Measurements from ENCODE around the gene CHMP2B.

Gene CHMP2B

DNA sequence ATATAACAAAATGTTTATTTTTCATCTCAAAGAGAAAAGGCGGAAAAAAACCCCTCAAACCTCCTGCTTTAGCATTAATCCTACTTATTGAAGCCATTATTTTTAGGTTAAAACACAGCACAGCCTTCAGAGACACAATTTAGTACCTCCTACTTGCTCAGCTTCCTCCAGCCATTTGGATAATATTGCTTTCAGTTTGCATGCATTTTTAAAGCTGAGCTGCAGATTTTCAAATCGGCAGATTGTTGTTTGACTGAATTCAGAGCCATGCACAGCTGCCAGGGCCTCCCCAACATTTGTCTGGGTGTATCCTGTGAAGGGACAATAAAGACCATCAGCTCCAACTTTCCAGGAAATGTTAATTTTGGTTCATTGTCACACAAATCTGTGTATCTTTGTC lies 34.8 kb downstream of the CHMP2B start:
- TF ChIP-seq GATA2 (IDR thresholded peaks at IDR 0.05; ENCODE audit: low read depth, low read length) (no peak), GATA3 (IDR thresholded peaks at IDR 0.05; ENCODE audit: low read depth, low read length) (no peak)

DNA sequence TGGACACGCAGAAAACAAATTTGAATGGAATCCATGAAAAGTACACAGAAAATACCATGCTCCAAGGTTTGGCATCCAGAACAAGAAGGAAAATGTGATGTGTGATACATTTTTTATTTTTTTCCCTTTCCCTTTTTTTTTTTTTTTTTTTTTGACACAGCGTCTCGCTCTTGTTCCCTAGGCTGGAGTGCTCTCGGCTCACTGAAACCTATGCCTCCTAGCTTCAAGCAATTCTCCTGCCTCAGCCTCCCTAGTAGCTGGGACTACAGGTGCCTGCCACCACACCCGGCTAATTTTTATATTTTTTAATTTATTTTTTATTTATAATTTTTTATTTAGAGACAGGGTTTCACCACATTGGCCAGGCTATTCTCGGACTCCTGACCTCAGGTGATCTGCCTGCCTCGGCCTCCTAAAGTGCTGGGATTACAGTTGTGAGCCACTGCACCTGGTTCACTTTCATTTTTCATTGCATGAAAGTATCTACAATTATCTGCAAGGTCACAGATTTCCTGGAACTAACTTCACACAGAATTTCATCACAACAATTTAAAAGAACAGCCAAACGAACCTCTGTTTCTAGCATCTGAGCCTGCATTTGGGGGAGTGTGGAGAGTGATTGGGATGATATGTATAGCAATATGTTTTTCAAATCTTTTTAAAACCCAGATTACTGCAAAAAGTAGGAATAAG lies 41.0 kb downstream of the CHMP2B start:
- TF ChIP-seq GATA3 (IDR thresholded peaks at IDR 0.05; ENCODE audit: low read depth, low read length) (no peak), GATA2 (IDR thresholded peaks at IDR 0.05; ENCODE audit: low read depth, low read length) (no peak)

DNA sequence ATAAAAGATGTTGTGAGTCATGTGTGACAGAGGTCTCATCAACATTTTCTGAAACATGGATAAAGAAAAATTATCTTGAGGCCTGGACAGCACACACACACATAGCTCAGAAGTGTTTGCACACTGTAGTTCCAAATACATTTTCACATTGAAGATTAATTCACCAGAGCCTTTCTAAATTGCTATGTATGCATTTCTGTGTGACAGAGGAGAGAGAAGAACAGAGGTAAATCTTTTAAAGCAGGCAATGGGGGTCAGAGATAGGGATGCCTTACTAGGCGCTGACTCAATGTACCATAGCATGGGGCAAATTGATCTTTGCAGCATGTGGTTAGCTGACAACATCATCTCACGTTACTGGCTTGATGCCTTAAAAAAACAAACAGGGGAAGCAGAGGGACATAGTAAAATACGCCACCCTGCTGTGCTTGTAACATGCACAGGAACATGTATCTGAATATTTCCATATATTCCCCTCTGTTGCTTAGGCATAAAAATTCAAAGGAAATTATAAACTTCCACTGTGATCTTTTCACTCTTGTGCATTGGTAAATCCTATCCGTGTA lies 41.6 kb downstream of the CHMP2B start:
- no peak for TF ChIP-seq GATA2 (IDR thresholded peaks at IDR 0.05; ENCODE audit: low read depth, low read length)
- no peak for TF ChIP-seq GATA3 (IDR thresholded peaks at IDR 0.05; ENCODE audit: low read depth, low read length)

DNA sequence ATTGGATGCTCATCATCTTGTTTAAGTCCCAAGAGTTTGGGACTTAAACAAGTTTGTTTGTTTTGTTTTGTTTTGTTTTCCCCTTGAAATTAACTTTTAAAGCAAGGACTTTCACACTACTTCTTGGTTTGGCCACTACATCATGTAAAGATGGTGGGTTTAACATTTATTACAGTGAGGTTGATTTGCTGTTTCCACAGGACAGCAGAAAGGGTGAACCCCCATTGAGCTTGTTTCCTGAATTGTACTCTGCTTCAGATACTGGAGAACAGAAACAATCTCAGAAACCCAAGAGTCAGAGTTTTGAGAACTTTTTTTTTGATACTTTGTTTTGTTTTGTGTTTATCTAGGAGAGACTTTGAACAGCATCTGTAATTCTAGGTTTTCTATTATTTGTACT lies 42.6 kb downstream of the CHMP2B start:
- TF ChIP-seq GATA2 (IDR thresholded peaks at IDR 0.05; ENCODE audit: low read depth, low read length): no peak
- no peak for TF ChIP-seq GATA3 (IDR thresholded peaks at IDR 0.05; ENCODE audit: low read depth, low read length)

DNA sequence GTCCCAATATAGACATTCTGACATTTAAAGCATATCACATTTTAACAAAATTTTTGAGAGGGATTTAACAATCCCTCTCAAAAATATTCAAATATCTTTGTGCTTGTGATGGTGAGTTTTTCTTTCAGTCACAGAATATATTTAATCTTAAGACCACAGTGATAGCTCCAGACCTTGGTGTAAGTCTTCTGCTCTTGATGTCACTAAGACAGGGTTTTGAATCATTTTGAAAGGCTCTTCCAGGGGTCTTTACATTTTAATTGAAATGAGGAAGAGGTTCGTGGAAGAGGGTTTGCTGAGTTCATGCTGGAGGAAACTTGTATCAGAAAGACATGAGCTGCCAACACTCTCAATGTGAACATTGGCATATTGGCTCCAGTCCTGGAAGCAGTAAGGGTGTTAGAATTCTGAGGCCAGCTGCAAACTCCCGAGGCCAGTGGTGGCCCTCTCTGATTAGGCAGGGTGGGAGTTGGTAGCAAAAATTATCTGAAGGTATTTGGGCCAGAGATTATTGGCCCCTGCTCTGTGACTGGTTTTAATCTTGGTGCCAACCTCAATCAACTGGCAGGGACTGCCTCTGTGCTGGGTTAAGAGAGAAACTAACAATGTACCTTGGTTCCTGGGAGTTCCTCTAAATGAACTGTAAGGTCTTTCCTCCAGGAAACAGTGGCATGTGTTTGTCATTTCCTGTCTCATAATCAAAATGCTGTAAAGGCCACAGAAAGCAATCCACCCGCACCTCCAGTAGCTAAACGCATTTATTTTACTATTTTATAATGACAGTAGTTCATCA lies 44.0 kb downstream of the CHMP2B start:
- TF ChIP-seq GATA2 (IDR thresholded peaks at IDR 0.05; ENCODE audit: low read depth, low read length): no peak
- no peak for TF ChIP-seq GATA3 (IDR thresholded peaks at IDR 0.05; ENCODE audit: low read depth, low read length)

DNA sequence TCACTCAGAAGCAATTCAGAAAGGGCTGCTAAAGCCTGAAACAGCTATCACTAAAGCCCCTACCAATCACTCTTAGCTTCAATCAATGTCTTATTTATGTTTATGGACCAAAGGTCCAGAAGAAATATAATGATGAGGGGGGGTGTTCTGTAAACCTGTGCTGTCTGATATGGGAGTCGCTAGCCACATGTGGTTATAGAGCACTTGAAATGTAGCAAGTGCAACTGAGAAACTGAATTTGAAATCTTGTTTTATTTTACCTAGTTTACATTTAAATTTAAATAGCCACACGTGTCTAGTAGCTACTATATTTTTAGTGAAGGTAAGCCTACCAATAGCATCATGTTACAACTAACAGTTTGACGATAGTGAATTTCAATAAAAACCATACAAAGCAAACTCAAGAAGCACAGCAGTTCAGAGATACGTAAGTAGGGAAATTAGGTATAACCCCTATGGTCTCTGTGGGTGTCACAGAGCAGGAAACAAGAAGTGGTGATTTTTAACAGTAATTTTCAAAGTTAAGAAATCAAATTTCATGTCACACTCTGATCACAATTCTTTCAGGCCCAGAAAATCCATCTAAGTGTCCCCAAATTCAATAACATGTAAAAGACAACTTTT lies 45.7 kb downstream of the CHMP2B start:
- TF ChIP-seq GATA3 (IDR thresholded peaks at IDR 0.05; ENCODE audit: low read depth, low read length): no peak

DNA sequence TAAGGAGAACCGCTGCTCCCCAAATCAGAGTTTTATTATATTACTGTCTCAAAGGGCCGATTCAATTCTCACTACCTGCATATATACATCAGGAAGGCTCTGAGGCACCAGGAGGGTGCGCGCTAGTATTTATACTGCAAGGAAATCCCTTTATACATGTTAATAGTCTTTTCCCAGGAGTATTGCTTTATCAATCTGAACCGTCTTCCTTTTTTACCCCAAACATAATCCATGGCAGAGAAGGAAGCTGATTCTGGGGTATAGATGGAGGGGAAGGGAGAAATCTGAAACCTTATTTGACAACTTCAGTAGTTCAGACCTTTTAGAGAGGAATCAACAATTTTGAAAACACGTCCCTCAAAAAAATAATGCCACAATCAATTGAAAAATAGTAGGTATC lies 49.4 kb downstream of the CHMP2B start, which contains the start of gene POU1F1:
Gene POU1F1 (minus strand): TSS at position 101 of the 400 bp plus-strand sequence. CDS start 122 bp downstream, outside the sequence.
- TF ChIP-seq GATA3 (IDR thresholded peaks at IDR 0.05; ENCODE audit: low read depth, low read length) (no peak), GATA2 (IDR thresholded peaks at IDR 0.05; ENCODE audit: low read depth, low read length) (no peak)

DNA sequence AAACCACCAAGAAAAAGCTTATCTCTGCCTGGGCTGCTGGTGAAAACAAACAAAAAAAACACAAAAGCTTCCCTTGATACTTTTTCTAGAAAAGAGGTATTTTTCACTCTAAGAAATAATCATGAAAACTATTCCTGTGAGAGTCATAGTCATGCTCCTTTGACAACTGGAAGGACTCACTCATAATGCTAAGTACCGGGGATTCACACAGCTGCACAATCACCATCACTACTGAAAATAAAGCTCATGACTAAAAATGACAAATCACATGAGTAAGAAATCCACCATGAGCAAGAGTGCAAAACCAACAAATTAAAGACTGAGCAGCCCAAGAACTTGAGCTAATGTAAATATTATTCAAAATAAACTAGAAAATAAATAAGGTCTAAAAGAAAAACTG lies 59.9 kb downstream of the CHMP2B start:
- TF ChIP-seq GATA2 (IDR thresholded peaks at IDR 0.05; ENCODE audit: low read depth, low read length): no peak
- no peak for TF ChIP-seq GATA3 (IDR thresholded peaks at IDR 0.05; ENCODE audit: low read depth, low read length)

DNA sequence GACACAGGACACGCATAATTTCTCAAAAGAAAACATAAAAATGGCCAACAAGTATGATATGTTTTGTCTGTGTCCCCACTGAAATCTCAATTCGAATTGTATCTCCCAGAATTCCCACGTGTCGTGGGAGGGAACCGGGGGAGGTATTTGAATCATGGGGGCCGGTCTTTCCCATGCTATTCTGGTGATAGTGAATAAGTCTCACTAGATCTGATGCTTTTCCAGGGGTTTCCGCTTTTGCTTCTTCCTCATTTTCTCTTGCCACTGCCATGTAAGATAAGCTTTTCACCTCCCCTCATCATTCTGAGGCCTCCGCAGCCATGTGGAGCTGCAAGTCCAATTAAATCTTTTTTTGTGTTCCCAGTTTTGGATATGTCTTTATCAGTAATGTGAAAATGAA lies 61.3 kb downstream of the CHMP2B start:
- TF ChIP-seq GATA3 (IDR thresholded peaks at IDR 0.05; ENCODE audit: low read depth, low read length) (no peak), GATA2 (IDR thresholded peaks at IDR 0.05; ENCODE audit: low read depth, low read length) (no peak)

DNA sequence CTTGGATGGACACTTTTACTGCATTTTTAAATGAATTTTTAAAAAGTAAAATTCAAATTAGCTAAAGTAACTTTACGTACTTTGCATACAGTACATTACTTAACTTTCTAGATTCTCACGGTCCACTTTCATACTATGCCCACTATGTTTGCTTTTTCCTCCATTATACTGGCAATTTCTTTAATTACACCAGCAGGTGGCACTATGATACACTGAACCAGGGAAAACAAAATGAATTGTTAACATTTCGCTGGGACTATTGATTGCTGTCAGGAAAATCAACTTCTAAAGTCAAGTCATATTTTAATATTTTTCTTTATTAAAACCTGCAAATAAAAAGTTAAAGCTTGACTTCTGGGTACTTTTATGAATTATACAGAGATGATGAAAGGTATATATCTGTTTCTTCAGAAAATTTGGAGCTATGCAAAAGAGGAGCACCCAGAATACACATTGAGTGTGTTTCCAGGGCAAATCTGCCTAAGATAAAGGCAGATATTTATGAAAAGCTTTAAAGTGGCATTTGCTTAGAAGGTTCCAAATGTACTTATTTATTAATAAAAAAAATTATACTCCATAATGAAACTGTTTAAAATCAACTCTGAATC lies 71.1 kb downstream of the CHMP2B start:
- TF ChIP-seq GATA2 (IDR thresholded peaks at IDR 0.05; ENCODE audit: low read depth, low read length): no peak
